Superior temporal gyrus (tissue), 1 donor: ENCODE data around the gene MALL.
"Not testable (repeated sequence)": the region's sequence is repeated elsewhere in the genome, so short reads cannot be mapped to it uniquely, and the experiment has no call there.

ENCODE experiments used
- DNase-seq: peaks from one replicate; pipeline ENCODE4 v3.0.0-alpha.2; 2016; ENCODE audit errors: extremely low spot score

The MALL gene

GRCh38 chr2:110050222-110050621 is 65.4 kb downstream of the MALL start:
- DNase-seq = not testable (repeated sequence)

GRCh38 chr2:110049769-110050168 is 65.9 kb downstream of the MALL start:
- DNase-seq = not testable (repeated sequence)

GRCh38 chr2:110048255-110049197 is 67.1 kb downstream of the MALL start:
- peak; percentile 2 for DNase-seq

GRCh38 chr2:110047225-110047624 is 68.4 kb downstream of the MALL start:
- not testable (repeated sequence) for DNase-seq

GRCh38 chr2:110041941-110042660 is 73.5 kb downstream of the MALL start:
- not testable (repeated sequence) for DNase-seq

GRCh38 chr2:110037336-110037735 is 78.3 kb downstream of the MALL start:
- not testable (repeated sequence) for DNase-seq

GRCh38 chr2:110035384-110035783 is 80.2 kb downstream of the MALL start:
- DNase-seq = not testable (repeated sequence)

- DNase-seq = not testable (repeated sequence)
Observed at GRCh38 chr2:110034935-110035334, 80.7 kb downstream of the MALL start.
